ENCODE results near the gene FAM32A. TPM values are rescaled to one million over a fixed set of nuclear protein-coding genes. Genes with fewer than 3 reads are reported as not detected.

FAM32A gene
- total RNA-seq, 1 donor from 2014 or later = 106 TPM

DNA sequence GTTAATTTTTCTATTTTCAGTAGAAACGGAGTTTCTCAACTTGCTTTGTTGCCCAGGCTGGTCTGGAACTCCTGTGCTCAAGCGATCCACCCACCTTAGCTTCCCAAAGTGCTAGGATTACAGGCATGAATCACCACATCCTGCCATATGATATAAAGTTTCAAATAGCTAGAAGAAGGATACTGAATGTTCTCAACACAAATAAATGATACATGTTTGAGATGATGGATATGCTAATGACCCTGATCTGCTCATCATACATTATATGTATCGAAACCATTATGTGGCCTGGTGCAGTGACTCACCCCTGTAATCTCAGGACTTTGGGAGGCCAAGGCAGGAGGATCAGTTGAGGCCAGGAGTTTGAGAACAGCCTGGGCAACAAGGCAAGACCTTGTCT is 23.4 kb upstream of the FAM32A start:
- peak; percentile 69 for DNase-seq (ENCODE audit: low read depth)

DNA sequence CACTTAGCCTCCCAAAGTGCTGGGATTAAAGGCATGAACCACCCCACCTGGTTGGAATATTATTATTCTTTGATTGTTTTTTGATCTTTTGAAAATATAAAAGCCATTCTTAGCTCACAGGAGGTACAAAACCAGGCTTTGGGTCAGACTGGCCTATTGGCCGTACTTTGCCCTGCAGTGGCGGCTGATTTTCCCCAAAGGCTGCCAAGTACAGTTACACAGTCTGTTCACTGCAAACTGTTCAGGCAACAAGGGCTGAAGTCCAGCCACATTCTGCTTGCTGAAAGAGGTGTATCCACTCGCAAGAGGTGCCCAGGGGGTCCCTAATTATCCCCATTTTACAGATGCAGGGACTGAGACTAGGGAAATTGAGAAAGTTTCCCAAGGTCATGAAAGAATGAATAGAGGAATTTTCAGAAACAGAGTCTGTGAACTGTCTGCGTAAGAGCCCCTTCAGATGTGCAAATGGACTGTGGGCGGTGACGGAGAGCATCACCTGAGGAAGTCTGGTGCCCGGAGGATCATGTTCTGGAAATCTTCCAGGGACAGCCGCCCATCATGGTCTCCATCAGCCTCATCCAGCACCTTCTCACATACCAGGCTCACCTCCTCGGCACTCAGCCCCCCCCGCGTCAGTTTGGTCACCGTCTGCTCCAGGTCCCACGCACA is 20.9 kb upstream of the FAM32A start:
- no peaks in the 10 kb centered on the region for H3K27me3 ChIP-seq (ENCODE audit: insufficient read depth, low read length)

More for the DNA sequence above, 23.4 kb upstream of the FAM32A start:
- Histone ChIP-seq H3K36me3 (ENCODE audit: insufficient read depth, low read length) (no peaks in the 10 kb centered on the region), H3K9me3 (ENCODE audit: insufficient read depth, low read depth, low read length) (no peaks in the 10 kb centered on the region), H3K9ac (ENCODE audit: low read length) (no peak overlapping the region), H3K79me2 (ENCODE audit: insufficient read depth, low read length) (no peaks in the 10 kb centered on the region), H2AFZ (ENCODE audit: low read depth, low read length) (no peak overlapping the region), H3K4me3 (ENCODE audit: insufficient read depth, low read depth, low read length) (no peak overlapping the region), H3K27me3 (ENCODE audit: insufficient read depth, low read length) (no peaks in the 10 kb centered on the region), H3K4me1 (ENCODE audit: insufficient read depth, low read length) (peaks cover 8% of the 10 kb centered on the region), H3K27ac (ENCODE audit: low read depth, low read length) (peak overlapping the region; percentile 67), H4K20me1 (ENCODE audit: insufficient read depth, low read length) (no peaks in the 10 kb centered on the region), H3K4me2 (ENCODE audit: low read length) (peak overlapping the region; percentile 3)
- peaks cover 16% of the 10 kb centered on the region for H3K27me3 Mint-ChIP-seq (ENCODE audit: low read depth, unreplicated experiment)
- no peaks in the 10 kb centered on the region for H3K36me3 Mint-ChIP-seq (ENCODE audit: low read depth, unreplicated experiment)
- H3K9me3 Mint-ChIP-seq (ENCODE audit: unreplicated experiment) = no peaks in the 10 kb centered on the region
- peaks cover 6% of the 10 kb centered on the region for H3K4me1 Mint-ChIP-seq (ENCODE audit: low read depth, unreplicated experiment)
- H3K4me3 Mint-ChIP-seq (ENCODE audit: unreplicated experiment) = no peak overlapping the region
- H3K27ac Mint-ChIP-seq (ENCODE audit: unreplicated experiment) = peak overlapping the region; percentile 47
- TF ChIP-seq, protein P1, sequence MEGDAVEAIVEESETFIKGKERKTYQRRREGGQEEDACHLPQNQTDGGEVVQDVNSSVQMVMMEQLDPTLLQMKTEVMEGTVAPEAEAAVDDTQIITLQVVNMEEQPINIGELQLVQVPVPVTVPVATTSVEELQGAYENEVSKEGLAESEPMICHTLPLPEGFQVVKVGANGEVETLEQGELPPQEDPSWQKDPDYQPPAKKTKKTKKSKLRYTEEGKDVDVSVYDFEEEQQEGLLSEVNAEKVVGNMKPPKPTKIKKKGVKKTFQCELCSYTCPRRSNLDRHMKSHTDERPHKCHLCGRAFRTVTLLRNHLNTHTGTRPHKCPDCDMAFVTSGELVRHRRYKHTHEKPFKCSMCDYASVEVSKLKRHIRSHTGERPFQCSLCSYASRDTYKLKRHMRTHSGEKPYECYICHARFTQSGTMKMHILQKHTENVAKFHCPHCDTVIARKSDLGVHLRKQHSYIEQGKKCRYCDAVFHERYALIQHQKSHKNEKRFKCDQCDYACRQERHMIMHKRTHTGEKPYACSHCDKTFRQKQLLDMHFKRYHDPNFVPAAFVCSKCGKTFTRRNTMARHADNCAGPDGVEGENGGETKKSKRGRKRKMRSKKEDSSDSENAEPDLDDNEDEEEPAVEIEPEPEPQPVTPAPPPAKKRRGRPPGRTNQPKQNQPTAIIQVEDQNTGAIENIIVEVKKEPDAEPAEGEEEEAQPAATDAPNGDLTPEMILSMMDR (IDR thresholded peaks at IDR 0.05; ENCODE audit: insufficient read depth, low read depth, low read length) = no peak
- TF ChIP-seq EZH2 (IDR thresholded peaks at IDR 0.05; ENCODE audit: insufficient read depth, low read length) = no peak
- FAIRE-seq = no peak

More for the DNA sequence above, 20.9 kb upstream of the FAM32A start:
- no peaks in the 10 kb centered on the region for H4K20me1 ChIP-seq (ENCODE audit: insufficient read depth, low read length)
- Mint-ChIP-seq H3K4me3 (ENCODE audit: unreplicated experiment) (no peak overlapping the region), H3K27me3 (ENCODE audit: low read depth, unreplicated experiment) (peaks cover 8% of the 10 kb centered on the region), H3K27ac (ENCODE audit: unreplicated experiment) (no peak overlapping the region), H3K4me1 (ENCODE audit: low read depth, unreplicated experiment) (peaks cover 6% of the 10 kb centered on the region), H3K9me3 (ENCODE audit: unreplicated experiment) (no peaks in the 10 kb centered on the region), H3K36me3 (ENCODE audit: low read depth, unreplicated experiment) (no peaks in the 10 kb centered on the region)
- DNase-seq (ENCODE audit: low read depth) (no peak), FAIRE-seq (no peak)
- H3K4me3 ChIP-seq (ENCODE audit: insufficient read depth, low read depth, low read length) = no peak overlapping the region
- no peaks in the 10 kb centered on the region for H3K9me3 ChIP-seq (ENCODE audit: insufficient read depth, low read depth, low read length)
- H2AFZ ChIP-seq (ENCODE audit: low read depth, low read length) = no peak overlapping the region
- no peak overlapping the region for H3K9ac ChIP-seq (ENCODE audit: low read length)
- TF ChIP-seq EZH2 (IDR thresholded peaks at IDR 0.05; ENCODE audit: insufficient read depth, low read length) = no peak
- TF ChIP-seq, protein P1 (IDR thresholded peaks at IDR 0.05; ENCODE audit: insufficient read depth, low read depth, low read length) = no peak
- no peak overlapping the region for H3K4me2 ChIP-seq (ENCODE audit: low read length)
- H3K79me2 ChIP-seq (ENCODE audit: insufficient read depth, low read length) = no peaks in the 10 kb centered on the region
- H3K27ac ChIP-seq (ENCODE audit: low read depth, low read length) = no peak overlapping the region
- no peaks in the 10 kb centered on the region for H3K36me3 ChIP-seq (ENCODE audit: insufficient read depth, low read length)
- H3K4me1 ChIP-seq (ENCODE audit: insufficient read depth, low read length) = peaks cover 8% of the 10 kb centered on the region

Measured in astrocyte (in vitro differentiated cells and primary cell).